Mesenchymal stem cell (in vitro differentiated cells and primary cell): ENCODE data around the gene PKD2L2.
A peak's percentile ranks its signal among the peaks of the same experiment; 100 is the strongest.

Experiments
- DNase-seq: peaks from one replicate; pipeline ENCODE4 v3.0.0-alpha.2; 2013
- H2AFZ ChIP-seq: one replicate; pipeline ENCODE4 v1.6.1; 2013; ENCODE audit warnings: low read depth, mild to moderate bottlenecking, control low read depth, inconsistent platforms, low read length, moderate library complexity
- H2AK5ac ChIP-seq: 2 replicates; pipeline ENCODE4 v1.6.1; 2013; ENCODE audit warnings: low read length, moderate library complexity, mild to moderate bottlenecking, inconsistent platforms; ENCODE audit not compliant: severe bottlenecking
- H2BK120ac ChIP-seq: one replicate; pipeline ENCODE4 v1.6.1; 2013; ENCODE audit warnings: low read depth, mild to moderate bottlenecking, inconsistent platforms, low read length, moderate library complexity
- H2BK12ac ChIP-seq, 2 experiments: one replicate each; pipeline ENCODE4 v1.6.1; 2013; ENCODE audit warnings: inconsistent platforms in 2 of 2, low read length in 2 of 2, mild to moderate bottlenecking in 2 of 2, moderate library complexity in 2 of 2, control low read depth in 1 of 2
- H2BK15ac ChIP-seq: one replicate; pipeline ENCODE4 v1.6.1; 2013; ENCODE audit warnings: mild to moderate bottlenecking, low read depth, inconsistent platforms; ENCODE audit not compliant: poor library complexity, severe bottlenecking
- H2BK5ac ChIP-seq: 2 replicates; pipeline ENCODE4 v1.6.1; 2013; ENCODE audit warnings: low read depth, mild to moderate bottlenecking, low read length, control low read depth, inconsistent platforms; ENCODE audit not compliant: poor library complexity, severe bottlenecking
- H3K14ac ChIP-seq, 2 experiments: one replicate each; pipeline ENCODE4 v1.6.1; 2013; ENCODE audit warnings: inconsistent platforms in 2 of 2, low read length in 2 of 2, control low read depth in 1 of 2, mild to moderate bottlenecking in 1 of 2, moderate library complexity in 1 of 2
- H3K18ac ChIP-seq, 2 experiments: one replicate each; pipeline ENCODE4 v1.6.1; 2013; ENCODE audit warnings: inconsistent platforms in 2 of 2, low read length in 2 of 2, control low read depth in 1 of 2, low read depth in 1 of 2, mild to moderate bottlenecking in 1 of 2
- H3K23ac ChIP-seq, 2 experiments: one replicate each; pipeline ENCODE4 v1.6.1; 2013; ENCODE audit warnings: inconsistent platforms in 2 of 2, low read length in 2 of 2, mild to moderate bottlenecking in 2 of 2, moderate library complexity in 2 of 2, control low read depth in 1 of 2
- H3K27ac ChIP-seq: 2 replicates; pipeline ENCODE4 v1.5.1; 2013; ENCODE audit warnings: mild to moderate bottlenecking, moderate library complexity, low read length, control low read depth, inconsistent platforms; ENCODE audit not compliant: poor library complexity, severe bottlenecking
- H3K27me3 ChIP-seq, 2 experiments: 2 replicates each; pipeline versions ENCODE4 v1.6.1 to v1.7.0; 2013; ENCODE audit warnings: low read length in 2 of 2, mild to moderate bottlenecking in 2 of 2, moderate library complexity in 2 of 2, control low read depth in 1 of 2, inconsistent platforms in 1 of 2; ENCODE audit not compliant: control insufficient read depth in 1 of 2, insufficient read depth in 1 of 2
- H3K36me3 ChIP-seq, 2 experiments: 2 replicates each; pipeline versions ENCODE4 v1.6.1 to v1.7.0; 2013; ENCODE audit warnings: low read length in 2 of 2, control low read depth in 1 of 2, inconsistent platforms in 1 of 2, low read depth in 1 of 2, mild to moderate bottlenecking in 1 of 2; ENCODE audit not compliant: insufficient read depth in 2 of 2, control insufficient read depth in 1 of 2
- H3K4ac ChIP-seq, 2 experiments: one replicate each; pipeline ENCODE4 v1.6.1; 2013; ENCODE audit warnings: inconsistent platforms in 2 of 2, low read length in 2 of 2, mild to moderate bottlenecking in 2 of 2, moderate library complexity in 2 of 2, control low read depth in 1 of 2, low read depth in 1 of 2
- H3K4me1 ChIP-seq: 2 replicates; pipeline ENCODE4 v1.6.1; 2013; ENCODE audit warnings: low read depth, low read length, control low read depth; ENCODE audit not compliant: control insufficient read depth, insufficient read depth
- H3K4me2 ChIP-seq: 2 replicates; pipeline ENCODE4 v1.6.1; 2013; ENCODE audit warnings: low read length, mild to moderate bottlenecking, inconsistent platforms; ENCODE audit not compliant: poor library complexity, severe bottlenecking
- H3K4me3 ChIP-seq, 2 experiments: 2 replicates each; pipeline versions ENCODE4 v1.5.1 to v1.7.0; 2013; ENCODE audit warnings: low read length in 2 of 2, mild to moderate bottlenecking in 2 of 2, control low read depth in 1 of 2, low read depth in 1 of 2; ENCODE audit not compliant: insufficient read depth in 1 of 2
- H3K79me1 ChIP-seq: replicated peaks from 2 replicates; pipeline ENCODE4 v1.6.1; 2013; ENCODE audit warnings: mild to moderate bottlenecking, control low read depth, low read length, inconsistent platforms; ENCODE audit not compliant: poor library complexity, severe bottlenecking
- H3K9ac ChIP-seq: 2 replicates; pipeline ENCODE4 v1.7.0; 2013; ENCODE audit warnings: mild to moderate bottlenecking, low read length, moderate library complexity
- H3K9me3 ChIP-seq: 2 replicates; pipeline ENCODE4 v1.7.0; 2013; ENCODE audit warnings: mild to moderate bottlenecking, low read length; ENCODE audit not compliant: control insufficient read depth
- H4K8ac ChIP-seq: one replicate; pipeline ENCODE4 v1.6.1; 2013; ENCODE audit warnings: inconsistent platforms, mild to moderate bottlenecking, low read length, moderate library complexity
- H4K91ac ChIP-seq: one replicate; pipeline ENCODE4 v1.6.1; 2013; ENCODE audit warnings: mild to moderate bottlenecking, low read length, inconsistent platforms
- WGBS: methylation state at CpG from one replicate; pipeline ENCODE4 v1.1.7; 2013; ENCODE audit warnings: mixed read lengths; 5-methylcytosine and 5-hydroxymethylcytosine counted together

The PKD2L2 gene

GRCh38 chr5:137945825-137946224 is 56.6 kb downstream of the PKD2L2 start:
- Histone ChIP-seq H2BK12ac (no peak overlapping the region), H3K36me3 (peaks cover 24 to 96% of the 10 kb centered on the region in 2 experiments), H3K27ac (no peak overlapping the region), H3K27me3 (no peaks in the 10 kb centered on the region), H3K4me2 (no peak overlapping the region), H2AFZ (no peak overlapping the region), H2BK120ac (no peak overlapping the region), H3K79me1 (peaks cover 16% of the 10 kb centered on the region), H3K18ac (no peak overlapping the region), H2BK15ac (no peak overlapping the region), H4K8ac (no peak overlapping the region), H3K4ac (no peak overlapping the region), H4K91ac (no peak overlapping the region), H3K9me3 (no peaks in the 10 kb centered on the region), H3K4me3 (no peak overlapping the region), H3K9ac (no peak overlapping the region), H3K4me1 (no peaks in the 10 kb centered on the region), H2BK5ac (no peak overlapping the region), H2AK5ac (no peak overlapping the region), H3K23ac (no peak overlapping the region), H3K14ac (no peak overlapping the region)
- DNase-seq: no peak
- WGBS: no CpG with 5 or more reads among the region's 1 CpG

GRCh38 chr5:137954131-137954879 is 65.0 kb downstream of the PKD2L2 start:
- peak overlapping the region; percentile 76 to 94 for H3K18ac ChIP-seq
- no peak overlapping the region for H3K23ac ChIP-seq
- H2BK15ac ChIP-seq: no peak overlapping the region
- no peak overlapping the region for H2AFZ ChIP-seq
- 37% methylated on average over 7 of the region's 9 CpGs for WGBS
- H3K27me3 ChIP-seq: no peaks in the 10 kb centered on the region
- peak overlapping the region in 1 of 2 experiments; percentile 46 for H3K4ac ChIP-seq
- no peaks in the 10 kb centered on the region for H3K9me3 ChIP-seq
- H2AK5ac ChIP-seq: no peak overlapping the region
- H3K27ac ChIP-seq: peak overlapping the region; percentile 69
- no peak overlapping the region for H2BK5ac ChIP-seq
- peaks cover 3% of the 10 kb centered on the region for H3K4me1 ChIP-seq
- peak; percentile 97 for DNase-seq
- H2BK12ac ChIP-seq: peak overlapping the region; percentile 66 to 83
- peak overlapping the region; percentile 27 for H2BK120ac ChIP-seq
- peaks cover 18% of the 10 kb centered on the region for H3K79me1 ChIP-seq
- H3K4me2 ChIP-seq: no peak overlapping the region
- peaks cover 11 to 70% of the 10 kb centered on the region in 2 experiments for H3K36me3 ChIP-seq
- H3K4me3 ChIP-seq: peak overlapping the region in 1 of 2 experiments; percentile 54
- no peak overlapping the region for H4K8ac ChIP-seq
- H3K14ac ChIP-seq: no peak overlapping the region
- peak overlapping the region; percentile 74 for H3K9ac ChIP-seq
- peak overlapping the region; percentile 68 for H4K91ac ChIP-seq

- Histone ChIP-seq H4K91ac (no peak overlapping the region), H2AK5ac (no peak overlapping the region), H2BK5ac (no peak overlapping the region), H3K23ac (no peak overlapping the region), H3K36me3 (peaks cover 0 to 70% of the 10 kb centered on the region in 2 experiments), H3K79me1 (peaks cover 5% of the 10 kb centered on the region), H3K9me3 (no peaks in the 10 kb centered on the region), H3K27me3 (no peaks in the 10 kb centered on the region), H3K4me3 (no peak overlapping the region), H2BK15ac (no peak overlapping the region), H3K9ac (no peak overlapping the region), H3K14ac (no peak overlapping the region), H2AFZ (no peak overlapping the region), H3K4ac (no peak overlapping the region), H2BK12ac (no peak overlapping the region), H3K4me1 (peaks cover 2% of the 10 kb centered on the region), H4K8ac (no peak overlapping the region), H3K4me2 (no peak overlapping the region), H3K18ac (no peak overlapping the region), H3K27ac (no peak overlapping the region), H2BK120ac (no peak overlapping the region)
- WGBS: 15% methylated on average over 1 of the region's 1 CpG
- no peak for DNase-seq
Measured at GRCh38 chr5:137957948-137958347, 68.7 kb downstream of the PKD2L2 start.

GRCh38 chr5:137959488-137959887 is 70.2 kb downstream of the PKD2L2 start:
- Histone ChIP-seq H3K23ac (no peak overlapping the region), H3K27ac (no peak overlapping the region), H3K9ac (no peak overlapping the region), H3K18ac (no peak overlapping the region), H3K36me3 (peaks cover 3 to 71% of the 10 kb centered on the region in 2 experiments), H4K91ac (no peak overlapping the region), H3K4me1 (peaks cover 2% of the 10 kb centered on the region), H3K4me2 (no peak overlapping the region), H2AK5ac (no peak overlapping the region), H2BK12ac (no peak overlapping the region), H2BK15ac (no peak overlapping the region), H3K79me1 (peaks cover 10% of the 10 kb centered on the region), H3K4me3 (no peak overlapping the region), H2BK120ac (no peak overlapping the region), H3K14ac (no peak overlapping the region), H2BK5ac (no peak overlapping the region), H3K27me3 (no peaks in the 10 kb centered on the region), H2AFZ (no peak overlapping the region), H3K9me3 (no peaks in the 10 kb centered on the region), H3K4ac (no peak overlapping the region), H4K8ac (no peak overlapping the region)
- WGBS: 97% methylated on average over 4 of the region's 4 CpGs
- no peak for DNase-seq
